Dermis microvascular lymphatic vessel endothelial cell (primary cell): ENCODE measurements around the gene CCND3. TPM values are rescaled to one million over a fixed set of nuclear protein-coding genes. Genes with fewer than 3 reads are reported as not detected.

ENCODE experiments used
- total RNA-seq: library from RNA; depleted of rRNA; stranded (reverse); fragments of >200 nt; gene quantifications from 2 replicates; pipeline ENCODE4 v1.2.1, GENCODE V29; 2014

Gene CCND3
- total RNA-seq, 1 donor from 2014 or later: 31.3 TPM

Other genes with a start within 250 kb of the CCND3 start
- gene TFEB, start 206.2 kb downstream of the CCND3 start, total RNA-seq: 5.5 and 7.6 TPM in 2 replicates
- not detected in 2 replicates for gene PGC, start 194.4 kb downstream of the CCND3 start, total RNA-seq
- 0.64 and 0.89 TPM in 2 replicates for gene FRS3, start 161.9 kb downstream of the CCND3 start, total RNA-seq
- gene PRICKLE4, start 161.0 kb downstream of the CCND3 start, total RNA-seq: 6.4 and 9.5 TPM in 2 replicates
- gene TOMM6, start 154.1 kb downstream of the CCND3 start, total RNA-seq: 40.2 and 51.7 TPM in 2 replicates
- 1.3 and 2.0 TPM in 2 replicates for gene USP49, start 46.4 kb downstream of the CCND3 start, total RNA-seq
- gene MED20, start 20.7 kb downstream of the CCND3 start, total RNA-seq: 28.5 and 34.3 TPM in 2 replicates
- gene BYSL, start 20.3 kb downstream of the CCND3 start, total RNA-seq: 14.8 and 18.8 TPM in 2 replicates
- gene TAF8, start 108.7 kb upstream of the CCND3 start, total RNA-seq: 14.9 and 17.7 TPM in 2 replicates
- under 0.01 TPM in 2 replicates for gene C6orf132, start 200.8 kb upstream of the CCND3 start, total RNA-seq
- not detected in 2 replicates for gene GUCA1A, start 231.6 kb upstream of the CCND3 start, total RNA-seq